D721Med (cell line): ENCODE results near the gene SPSB1.

Experiments
- DNase-seq: peaks from one replicate; pipeline ENCODE4 v3.0.0; 2011; ENCODE audit warnings: low spot score; ENCODE audit not compliant: insufficient read length
- FAIRE-seq: peaks from 2 replicates; lab custom pipeline; 2011; peaks lifted over from hg19 to GRCh38; lab: Jason Lieb, UNC
- TF ChIP-seq, protein P1 (sequence below): IDR thresholded peaks from 2 replicates; pipeline ENCODE4 v1.5.1; 2012; ENCODE audit warnings: mild to moderate bottlenecking, control low read depth; ENCODE audit not compliant: insufficient read depth; ENCODE audit errors: missing control alignments

Gene SPSB1

GRCh38 chr1:9317591-9318417, 25.1 kb downstream of the SPSB1 start:
- FAIRE-seq (no peak), DNase-seq (no peak)
- TF ChIP-seq, protein P1, sequence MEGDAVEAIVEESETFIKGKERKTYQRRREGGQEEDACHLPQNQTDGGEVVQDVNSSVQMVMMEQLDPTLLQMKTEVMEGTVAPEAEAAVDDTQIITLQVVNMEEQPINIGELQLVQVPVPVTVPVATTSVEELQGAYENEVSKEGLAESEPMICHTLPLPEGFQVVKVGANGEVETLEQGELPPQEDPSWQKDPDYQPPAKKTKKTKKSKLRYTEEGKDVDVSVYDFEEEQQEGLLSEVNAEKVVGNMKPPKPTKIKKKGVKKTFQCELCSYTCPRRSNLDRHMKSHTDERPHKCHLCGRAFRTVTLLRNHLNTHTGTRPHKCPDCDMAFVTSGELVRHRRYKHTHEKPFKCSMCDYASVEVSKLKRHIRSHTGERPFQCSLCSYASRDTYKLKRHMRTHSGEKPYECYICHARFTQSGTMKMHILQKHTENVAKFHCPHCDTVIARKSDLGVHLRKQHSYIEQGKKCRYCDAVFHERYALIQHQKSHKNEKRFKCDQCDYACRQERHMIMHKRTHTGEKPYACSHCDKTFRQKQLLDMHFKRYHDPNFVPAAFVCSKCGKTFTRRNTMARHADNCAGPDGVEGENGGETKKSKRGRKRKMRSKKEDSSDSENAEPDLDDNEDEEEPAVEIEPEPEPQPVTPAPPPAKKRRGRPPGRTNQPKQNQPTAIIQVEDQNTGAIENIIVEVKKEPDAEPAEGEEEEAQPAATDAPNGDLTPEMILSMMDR, result no peak

DNA sequence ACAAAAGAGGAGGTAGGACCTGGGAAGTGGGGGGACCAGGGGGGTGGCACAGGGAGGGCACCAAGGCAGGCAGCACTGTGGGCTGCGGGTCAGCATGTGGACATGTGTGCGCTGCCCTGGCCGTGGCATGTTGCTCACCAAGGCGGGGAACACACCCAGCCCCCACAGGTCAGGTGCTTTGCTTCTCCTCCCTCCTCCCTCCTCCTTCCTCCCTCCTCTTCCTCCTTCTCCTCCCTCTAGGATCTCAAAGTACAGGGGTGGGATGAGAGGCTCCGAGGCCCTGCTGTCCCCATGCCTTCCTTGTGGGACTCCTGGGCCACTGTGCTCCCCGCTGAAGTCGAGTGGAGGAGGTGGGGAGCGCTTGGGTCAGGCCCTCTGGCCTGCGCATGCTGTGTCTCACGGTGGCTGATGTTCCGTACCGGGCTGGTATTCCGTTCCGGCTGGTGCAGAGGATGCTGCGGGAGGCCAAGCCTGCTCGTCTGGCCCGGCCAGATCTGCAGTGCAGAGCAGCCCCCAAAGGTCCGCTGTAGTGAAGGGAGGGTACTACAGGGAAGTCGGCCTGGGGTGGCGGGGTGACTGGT, 26.6 kb downstream of the SPSB1 start:
- no peak for DNase-seq
- no peak for FAIRE-seq
- TF ChIP-seq, protein P1, result no peak

DNA sequence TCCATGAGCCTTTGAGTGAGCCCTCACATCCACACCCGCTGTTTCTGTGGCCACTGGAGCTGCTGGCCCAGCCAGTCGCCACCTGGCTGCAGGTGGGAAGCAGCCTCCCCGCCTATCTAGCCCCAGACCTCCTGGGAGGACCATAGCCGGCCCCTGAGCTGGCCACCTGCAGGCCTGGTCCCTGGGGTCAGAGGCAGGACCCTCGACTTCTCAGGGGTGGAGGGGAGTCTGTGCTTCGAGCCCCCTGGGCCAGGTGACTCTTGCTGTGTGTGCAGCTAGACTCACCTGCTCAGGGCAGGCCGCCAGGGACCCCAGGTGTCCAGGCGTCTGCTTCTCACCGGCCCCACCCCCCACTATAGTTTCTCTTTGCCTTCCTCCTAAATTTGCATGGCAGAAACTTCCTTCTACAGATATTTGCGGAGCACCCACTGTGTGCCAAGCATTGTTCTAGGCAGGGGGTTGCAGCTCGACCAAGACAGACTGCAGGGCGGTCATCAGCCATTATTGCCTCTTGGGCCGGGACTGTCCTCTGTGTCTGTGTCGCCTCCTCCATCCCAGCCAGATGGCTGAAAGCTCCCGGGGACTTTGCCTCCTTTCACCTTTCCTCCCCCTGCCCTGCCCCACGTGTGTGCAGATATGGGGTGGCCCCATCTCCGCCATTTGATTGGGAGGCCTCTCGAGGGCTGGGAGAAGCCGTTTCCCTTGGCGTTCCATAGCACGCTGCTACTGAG, 27.3 kb downstream of the SPSB1 start:
- TF ChIP-seq, protein P1, result no peak
- DNase-seq (no peak), FAIRE-seq (no peak)

DNA sequence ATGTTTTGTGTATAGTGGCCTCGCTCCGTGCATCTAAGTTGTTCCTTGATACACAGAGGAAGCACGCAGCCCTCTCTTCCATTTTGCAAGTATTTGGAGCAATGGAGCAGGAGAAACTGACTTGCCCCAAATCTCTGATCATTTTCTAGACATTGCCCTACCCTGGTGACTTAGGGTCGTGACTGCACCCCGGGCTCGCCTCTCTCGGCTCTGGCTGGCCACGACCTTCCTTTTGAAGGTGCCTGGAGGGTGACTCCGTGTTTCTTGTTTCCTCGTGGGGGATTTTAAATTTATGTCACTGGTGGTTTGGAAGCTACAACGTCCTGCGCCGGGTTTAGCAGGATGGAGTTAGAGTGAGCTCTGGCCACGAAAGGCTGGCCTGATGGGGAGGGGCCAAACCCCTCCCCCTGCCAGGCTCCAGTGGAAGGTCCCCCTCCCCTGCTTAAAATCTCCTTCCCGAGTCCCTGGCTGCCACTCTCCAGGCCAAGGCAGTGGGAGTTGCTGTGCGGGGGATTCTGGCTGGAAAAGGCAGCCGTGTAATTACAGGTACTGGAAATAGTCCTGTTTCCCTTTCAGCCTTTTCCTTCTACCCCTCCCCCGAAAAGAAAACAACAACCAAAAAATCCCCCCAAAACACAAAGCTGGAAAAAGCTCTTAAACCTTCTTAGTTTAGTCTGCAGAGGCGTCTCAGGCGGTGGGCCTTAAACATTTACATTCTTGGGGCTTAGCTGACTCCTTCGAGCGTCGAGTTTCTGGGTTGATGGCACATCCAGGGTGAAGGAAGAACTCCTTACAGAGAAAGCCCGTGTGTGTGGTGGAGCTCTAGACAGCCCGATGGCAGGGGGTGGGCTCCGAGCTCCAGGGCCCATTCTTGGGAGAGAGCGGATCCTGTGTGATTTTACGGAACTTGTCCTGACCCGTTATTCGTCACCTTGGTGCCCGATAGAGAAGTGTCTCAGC, 28.1 kb downstream of the SPSB1 start:
- TF ChIP-seq, protein P1, result no peak
- DNase-seq (no peak), FAIRE-seq (no peak)

DNA sequence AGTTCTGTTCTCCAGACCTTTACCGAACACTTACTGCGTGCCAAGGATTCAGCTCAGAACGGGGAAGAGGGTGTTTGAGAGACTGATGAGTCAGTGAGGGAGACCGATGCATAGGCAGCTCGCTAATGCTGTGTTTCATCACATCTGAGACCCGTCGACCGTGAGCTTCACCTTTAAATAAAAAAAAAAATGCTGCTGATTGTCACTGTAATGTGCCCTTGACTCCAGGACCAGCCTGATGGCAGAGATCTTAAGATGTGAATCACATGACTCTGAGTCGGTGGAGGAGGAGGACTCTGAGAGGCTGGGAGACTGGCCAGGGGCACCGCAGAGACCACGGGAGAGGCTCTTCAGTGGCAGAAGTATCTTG, 28.8 kb downstream of the SPSB1 start:
- FAIRE-seq (no peak), DNase-seq (no peak)
- TF ChIP-seq, protein P1, result no peak

DNA sequence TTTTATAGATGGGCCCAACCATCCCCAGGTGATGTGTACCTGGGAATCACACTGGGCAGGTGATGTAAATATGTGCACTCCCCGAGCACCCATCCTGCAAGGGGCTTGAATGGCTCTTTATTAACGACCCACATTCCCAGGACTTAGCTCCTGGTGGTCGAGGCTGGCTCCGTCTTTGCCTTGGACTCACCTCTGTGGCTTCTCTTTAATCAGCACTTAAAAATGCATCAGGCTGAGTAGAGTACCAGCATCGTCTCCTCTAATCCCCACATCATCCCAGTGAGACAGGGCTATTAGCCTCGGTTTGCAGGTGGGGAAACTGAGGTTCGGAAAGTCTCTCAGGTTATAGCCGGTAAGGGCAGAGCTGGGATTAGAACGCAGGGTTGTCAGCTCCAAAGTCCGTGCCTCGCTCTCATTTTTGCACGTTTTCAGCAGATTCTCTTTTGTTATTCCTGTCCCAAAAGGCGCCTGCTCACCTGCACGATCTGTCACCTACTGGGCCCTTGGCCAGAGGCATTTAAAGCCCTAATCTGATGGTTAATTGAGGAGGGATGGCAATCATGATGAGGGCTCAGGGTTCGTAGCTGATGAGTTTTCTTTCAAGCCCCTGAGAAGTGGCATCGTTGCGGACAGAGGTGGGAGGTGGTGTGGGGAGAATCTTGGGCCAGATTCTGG, 29.4 kb downstream of the SPSB1 start:
- TF ChIP-seq, protein P1, result no peak
- no peak for DNase-seq
- no peak for FAIRE-seq
